CD8-positive, alpha-beta memory T cell (primary cell): Measurements from ENCODE around the gene TMIGD1. TPM values are rescaled to one million over a fixed set of nuclear protein-coding genes. Genes with fewer than 3 reads are reported as not detected.

ENCODE experiments used
- CTCF ChIA-PET: fragments of 350-600 bp; sonication (Branson Sonifier 250); formaldehyde crosslinking; loops from one replicate; lab custom pipeline; 2021; ENCODE audit warnings: antibody characterized with exemption; lab: Charles Lee
- POLR2A ChIA-PET: fragments of 350-600 bp; sonication (Branson Sonifier 250); formaldehyde crosslinking; loops from one replicate; lab custom pipeline; 2021; ENCODE audit warnings: antibody characterized with exemption; lab: Charles Lee
- DNase-seq, 5 donors: peaks; one replicate each; pipeline versions ENCODE4 v3.0.0 to v3.0.0-alpha.2; 2020 to 2022; ENCODE audit warnings: mixed read lengths in 1 of 5
- H3K27ac ChIP-seq: one replicate; pipeline ENCODE4 v1.7.0; 2013; ENCODE audit warnings: low read depth, mild to moderate bottlenecking, low read length, moderate library complexity
- H3K27me3 ChIP-seq: 2 replicates; pipeline ENCODE4 v1.7.0; 2013; ENCODE audit warnings: low read length, mild to moderate bottlenecking; ENCODE audit not compliant: insufficient read depth, poor library complexity, severe bottlenecking
- H3K36me3 ChIP-seq: 2 replicates; pipeline ENCODE4 v1.7.0; 2013; ENCODE audit warnings: mild to moderate bottlenecking, low read length, moderate library complexity; ENCODE audit not compliant: insufficient read depth
- H3K4me1 ChIP-seq: 2 replicates; pipeline ENCODE4 v1.7.0; 2013; ENCODE audit warnings: mild to moderate bottlenecking, low read length, moderate library complexity; ENCODE audit not compliant: insufficient read depth
- H3K4me3 ChIP-seq: 2 replicates; pipeline ENCODE4 v1.7.0; 2013; ENCODE audit warnings: mild to moderate bottlenecking, low read length
- H3K9me3 ChIP-seq: 2 replicates; pipeline ENCODE4 v1.7.0; 2013; ENCODE audit warnings: mild to moderate bottlenecking, low read length
- H3K27ac Mint-ChIP-seq, 8 donors: one replicate each; pipeline ENCODE4 v1.8.0; 2020 to 2021; ENCODE audit warnings: mixed read lengths in 8 of 8, mild to moderate bottlenecking in 6 of 8, inconsistent platforms in 3 of 8, moderate library complexity in 3 of 8
- H3K27me3 Mint-ChIP-seq, 2 donors: one replicate each; pipeline ENCODE4 v1.8.0; 2020 to 2021; ENCODE audit warnings: mixed read lengths in 2 of 2, mild to moderate bottlenecking in 1 of 2, moderate library complexity in 1 of 2
- H3K36me3 Mint-ChIP-seq, 3 donors: one replicate each; pipeline ENCODE4 v1.8.0; 2020 to 2021; ENCODE audit warnings: mixed read lengths in 3 of 3, inconsistent platforms in 1 of 3, mild to moderate bottlenecking in 1 of 3
- H3K4me1 Mint-ChIP-seq, 3 donors: one replicate each; pipeline ENCODE4 v1.8.0; 2020 to 2021; ENCODE audit warnings: mixed read lengths in 3 of 3, inconsistent platforms in 1 of 3, mild to moderate bottlenecking in 1 of 3
- H3K4me3 Mint-ChIP-seq, 7 donors: one replicate each; pipeline ENCODE4 v1.8.0; 2020 to 2021; ENCODE audit warnings: mixed read lengths in 7 of 7, mild to moderate bottlenecking in 6 of 7, moderate library complexity in 4 of 7, inconsistent platforms in 2 of 7
- H3K9me3 Mint-ChIP-seq, 5 donors: one replicate each; pipeline ENCODE4 v1.8.0; 2020 to 2022; ENCODE audit warnings: mixed read lengths in 5 of 5, mild to moderate bottlenecking in 3 of 5, moderate library complexity in 2 of 5, inconsistent platforms in 1 of 5
- polyA plus RNA-seq: library from polyadenylated mRNA; unstranded; fragments of 300-500 nt; fragmentation: Illumina TruSeq; gene quantifications from one replicate; pipeline ENCODE4 v1.2.3, GENCODE V29; 2021
- total RNA-seq, 2 experiments: library from RNA; stranded (reverse); gene quantifications; one replicate each; pipeline ENCODE4 v1.2.3, GENCODE V29; 2021

The TMIGD1 gene
- total and polyA plus RNA-seq, 3 experiments from 2014 or later = not detected

DNA sequence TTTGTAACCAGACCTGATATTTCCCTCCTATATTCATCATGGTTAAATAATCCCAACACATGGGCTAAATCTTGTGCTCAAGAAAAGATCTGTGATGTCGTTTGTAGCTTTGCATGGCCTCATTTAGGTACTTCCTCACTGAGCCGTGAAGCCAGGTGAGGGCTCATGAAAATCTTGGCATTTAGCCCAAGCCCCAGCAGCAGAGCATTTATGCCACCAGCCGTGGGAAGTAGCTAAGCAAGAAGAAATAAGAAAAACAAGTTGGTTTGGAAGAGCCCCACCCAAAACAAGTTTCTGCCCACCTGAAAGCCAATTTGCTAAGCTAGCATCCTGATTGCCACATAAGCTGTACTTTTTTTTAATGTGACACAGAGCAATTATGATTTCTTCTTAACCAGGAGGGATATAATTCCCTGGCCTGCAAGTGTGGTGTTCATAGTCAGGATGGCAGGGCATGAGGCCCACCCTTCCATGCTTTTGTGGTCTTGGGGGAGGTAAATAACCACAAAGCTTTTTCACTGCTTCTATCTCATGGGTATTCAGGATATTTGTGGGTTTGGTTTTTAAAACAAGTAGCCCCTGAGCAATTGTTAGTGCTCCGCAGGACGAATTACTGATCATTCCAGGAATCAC is 10.5 kb downstream of the TMIGD1 start:
- Mint-ChIP-seq H3K4me3 (peak overlapping the region; percentile 48 to 80 (median 67)), H3K9me3 (no peaks in the 10 kb centered on the region), H3K4me1 (peaks cover 29 to 57% (median 56%) of the 10 kb centered on the region in 3 donors), H3K36me3 (no peaks in the 10 kb centered on the region), H3K27ac (peak overlapping the region; percentile 44 to 93 (median 92)), H3K27me3 (no peaks in the 10 kb centered on the region)
- Histone ChIP-seq H3K4me1 (peaks cover 25% of the 10 kb centered on the region), H3K36me3 (no peaks in the 10 kb centered on the region), H3K27ac (peak overlapping the region; percentile 15), H3K9me3 (no peaks in the 10 kb centered on the region), H3K4me3 (peak overlapping the region; percentile 5), H3K27me3 (no peaks in the 10 kb centered on the region)
- DNase-seq = peak; percentile 28 to 83 (median 74)
- CTCF ChIA-PET = interaction anchor here (0.8 to 3.0 kb wide), 14 partner anchors 8 to 230 kb away, joined by 3 to 36 read pairs (median 4); partner anchors contain the start of genes BLMH and TMIGD1
- POLR2A ChIA-PET = interaction anchor here (0.5 to 2.6 kb wide), 6 partner anchors 9 to 997 kb away, joined by 3 to 15 read pairs (median 4); partner anchors contain the start of gene BLMH

DNA sequence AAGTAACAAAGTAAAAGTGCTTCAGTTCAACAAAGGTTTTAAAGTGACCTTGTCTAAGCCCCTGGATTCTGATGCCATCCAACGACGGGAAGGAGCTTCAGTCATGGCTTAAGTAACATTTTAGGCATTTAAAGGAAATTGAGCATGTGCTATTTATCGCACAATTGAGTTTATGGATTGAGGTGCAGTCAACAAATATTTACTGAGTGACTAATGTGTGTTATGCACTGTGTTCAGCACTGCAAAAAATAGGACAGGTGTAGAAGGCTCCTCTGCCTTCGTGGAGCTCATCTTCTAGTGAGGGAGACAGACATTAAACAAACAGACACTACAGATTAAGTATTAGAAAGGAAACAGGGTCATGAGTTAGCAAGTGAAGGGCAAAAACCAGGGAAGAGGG is 12.5 kb downstream of the TMIGD1 start:
- Histone ChIP-seq H3K36me3 (no peaks in the 10 kb centered on the region), H3K4me3 (no peak overlapping the region), H3K9me3 (no peaks in the 10 kb centered on the region), H3K4me1 (peaks cover 25% of the 10 kb centered on the region), H3K27me3 (no peaks in the 10 kb centered on the region), H3K27ac (no peak overlapping the region)
- peak overlapping the region in 1 of 8 donors; percentile 32 for H3K27ac Mint-ChIP-seq
- POLR2A ChIA-PET = no interaction called here
- DNase-seq = no peak
- no peaks in the 10 kb centered on the region for H3K9me3 Mint-ChIP-seq
- H3K4me1 Mint-ChIP-seq = peaks cover 29 to 55% (median 45%) of the 10 kb centered on the region in 3 donors
- CTCF ChIA-PET = interaction anchor here (0.7 to 3.0 kb wide), 2 partner anchors 14 to 401 kb away, joined by 3 to 36 read pairs; partner anchors contain the start of gene TMIGD1
- H3K27me3 Mint-ChIP-seq = no peaks in the 10 kb centered on the region
- no peaks in the 10 kb centered on the region for H3K36me3 Mint-ChIP-seq
- no peak overlapping the region for H3K4me3 Mint-ChIP-seq

DNA sequence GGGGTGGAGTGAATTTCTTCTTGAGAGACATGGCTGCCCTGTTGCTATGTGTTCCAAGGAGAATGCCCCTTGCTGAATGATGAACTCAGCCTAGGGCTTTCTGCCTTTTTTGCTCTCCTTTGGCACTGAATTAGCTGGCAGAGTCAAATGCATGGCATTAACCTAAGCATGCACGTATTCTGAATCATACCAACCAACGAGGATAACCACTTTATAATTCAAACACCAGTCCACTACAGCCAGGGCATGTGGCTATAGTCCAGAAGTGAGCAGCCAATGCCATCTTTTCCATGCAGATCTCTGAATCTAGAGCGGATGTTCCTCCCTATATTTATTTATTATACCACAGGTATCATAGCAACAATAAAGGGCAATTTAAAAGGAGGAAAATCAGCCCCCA is 15.7 kb downstream of the TMIGD1 start:
- H3K4me3 Mint-ChIP-seq = no peak overlapping the region
- POLR2A ChIA-PET = no interaction called here
- no peak overlapping the region for H3K4me3 ChIP-seq
- H3K9me3 Mint-ChIP-seq = no peaks in the 10 kb centered on the region
- H3K4me1 ChIP-seq = peaks cover 6% of the 10 kb centered on the region
- H3K36me3 ChIP-seq = no peaks in the 10 kb centered on the region
- H3K36me3 Mint-ChIP-seq = no peaks in the 10 kb centered on the region
- H3K27ac Mint-ChIP-seq = no peak overlapping the region
- CTCF ChIA-PET = interaction anchor here (1.2 to 3.2 kb wide), 2 partner anchors 19 to 25 kb away, joined by 3 to 13 read pairs; no protein-coding TSS in a partner anchor
- peaks cover 6 to 37% (median 18%) of the 10 kb centered on the region in 3 donors for H3K4me1 Mint-ChIP-seq
- H3K27ac ChIP-seq = no peak overlapping the region
- H3K27me3 ChIP-seq = no peaks in the 10 kb centered on the region
- DNase-seq = no peak
- no peaks in the 10 kb centered on the region for H3K27me3 Mint-ChIP-seq
- no peaks in the 10 kb centered on the region for H3K9me3 ChIP-seq

DNA sequence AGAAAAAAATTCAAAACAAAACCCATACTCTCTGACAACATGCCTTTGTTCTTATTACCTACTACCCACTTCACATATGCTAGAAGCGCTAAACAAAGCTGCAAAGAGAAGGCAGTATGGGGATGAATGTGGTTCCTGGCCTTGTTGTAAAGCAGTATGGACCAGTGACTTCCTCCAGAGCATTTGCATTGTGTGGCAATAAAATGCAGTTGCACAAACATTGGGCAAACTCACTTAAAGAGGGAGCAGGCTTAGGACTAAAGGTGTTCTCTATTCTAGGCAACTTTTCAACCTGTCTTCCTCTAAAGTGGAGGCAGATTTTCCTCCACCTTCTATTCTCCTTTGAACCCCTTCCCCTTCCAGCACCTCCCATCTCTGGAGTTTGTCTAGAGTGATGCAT is 17.1 kb downstream of the TMIGD1 start:
- ChIA-PET CTCF (interaction anchor here (1.6 kb wide), 1 partner anchor 10 kb away, joined by 3 read pairs; no protein-coding TSS in a partner anchor), POLR2A (interaction anchor here (0.7 kb wide), 1 partner anchor 739 kb away, joined by 6 read pairs; no protein-coding TSS in a partner anchor)
- H3K27me3 Mint-ChIP-seq = no peaks in the 10 kb centered on the region

DNA sequence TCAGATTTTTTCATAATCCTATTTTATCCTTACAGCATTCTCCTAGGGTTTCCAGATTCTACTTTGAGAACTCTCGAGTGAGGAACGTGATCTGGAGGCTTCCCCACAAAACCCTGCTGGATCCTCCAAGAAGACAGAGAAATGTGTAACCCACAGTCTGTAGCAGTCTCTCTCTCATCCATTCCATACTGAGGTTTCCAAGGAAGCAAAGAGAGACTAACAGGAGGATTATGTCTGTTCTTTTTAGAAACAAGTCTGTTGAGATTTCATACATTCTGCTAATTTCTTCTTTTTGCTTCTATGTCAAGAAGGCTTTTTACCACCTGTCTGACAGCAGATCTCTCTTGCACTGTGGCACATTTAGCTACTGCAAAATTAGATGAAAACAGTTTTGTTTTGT is 18.8 kb downstream of the TMIGD1 start:
- Histone ChIP-seq H3K4me1 (no peaks in the 10 kb centered on the region), H3K9me3 (no peaks in the 10 kb centered on the region), H3K27ac (no peak overlapping the region), H3K27me3 (no peaks in the 10 kb centered on the region), H3K36me3 (no peaks in the 10 kb centered on the region), H3K4me3 (no peak overlapping the region)
- no peak for DNase-seq
- Mint-ChIP-seq H3K27ac (peak overlapping the region in 1 of 8 donors; percentile 2), H3K9me3 (no peaks in the 10 kb centered on the region), H3K36me3 (no peaks in the 10 kb centered on the region), H3K4me1 (peaks cover 2 to 22% (median 4%) of the 10 kb centered on the region in 3 donors), H3K27me3 (no peaks in the 10 kb centered on the region), H3K4me3 (no peak overlapping the region)
- ChIA-PET POLR2A (no interaction called here), CTCF (interaction anchor here (1.4 to 1.6 kb wide), 2 partner anchors 12 to 15 kb away, joined by 3 to 4 read pairs; no protein-coding TSS in a partner anchor)

More for the DNA sequence above, 17.1 kb downstream of the TMIGD1 start:
- Histone ChIP-seq H3K4me1 (no peaks in the 10 kb centered on the region), H3K4me3 (no peak overlapping the region), H3K36me3 (no peaks in the 10 kb centered on the region), H3K27me3 (no peaks in the 10 kb centered on the region), H3K27ac (no peak overlapping the region), H3K9me3 (no peaks in the 10 kb centered on the region)
- Mint-ChIP-seq H3K4me1 (peaks cover 2 to 26% (median 11%) of the 10 kb centered on the region in 3 donors), H3K9me3 (no peaks in the 10 kb centered on the region), H3K36me3 (no peaks in the 10 kb centered on the region), H3K4me3 (no peak overlapping the region), H3K27ac (no peak overlapping the region)
- no peak for DNase-seq

DNA sequence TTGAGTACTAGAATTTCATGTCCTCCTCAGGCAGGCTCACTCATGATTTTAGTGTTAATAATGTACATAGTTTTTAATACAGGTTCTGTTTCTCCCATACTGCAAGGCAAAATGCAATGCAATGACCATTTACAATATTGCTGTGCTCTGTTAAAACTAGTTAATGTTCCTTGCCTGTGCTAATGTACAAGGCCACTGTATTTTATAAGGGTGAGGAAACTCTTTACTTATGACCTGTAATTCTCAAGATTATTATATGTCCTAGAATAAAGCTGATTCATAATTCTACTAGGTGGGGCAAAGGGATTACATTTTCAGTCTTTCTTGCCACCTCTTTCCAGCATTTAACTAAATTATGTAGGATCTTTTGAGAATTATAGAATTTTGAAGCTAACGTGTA is 19.4 kb downstream of the TMIGD1 start:
- no peaks in the 10 kb centered on the region for H3K27me3 ChIP-seq
- H3K4me1 ChIP-seq = no peaks in the 10 kb centered on the region
- H3K27ac ChIP-seq = no peak overlapping the region
- Mint-ChIP-seq H3K9me3 (no peaks in the 10 kb centered on the region), H3K27me3 (no peaks in the 10 kb centered on the region), H3K36me3 (no peaks in the 10 kb centered on the region), H3K27ac (no peak overlapping the region), H3K4me1 (peaks cover 2 to 18% (median 4%) of the 10 kb centered on the region in 3 donors), H3K4me3 (no peak overlapping the region)
- no peak for DNase-seq
- CTCF ChIA-PET = no interaction called here
- H3K4me3 ChIP-seq = no peak overlapping the region
- H3K36me3 ChIP-seq = no peaks in the 10 kb centered on the region
- POLR2A ChIA-PET = no interaction called here
- no peaks in the 10 kb centered on the region for H3K9me3 ChIP-seq

DNA sequence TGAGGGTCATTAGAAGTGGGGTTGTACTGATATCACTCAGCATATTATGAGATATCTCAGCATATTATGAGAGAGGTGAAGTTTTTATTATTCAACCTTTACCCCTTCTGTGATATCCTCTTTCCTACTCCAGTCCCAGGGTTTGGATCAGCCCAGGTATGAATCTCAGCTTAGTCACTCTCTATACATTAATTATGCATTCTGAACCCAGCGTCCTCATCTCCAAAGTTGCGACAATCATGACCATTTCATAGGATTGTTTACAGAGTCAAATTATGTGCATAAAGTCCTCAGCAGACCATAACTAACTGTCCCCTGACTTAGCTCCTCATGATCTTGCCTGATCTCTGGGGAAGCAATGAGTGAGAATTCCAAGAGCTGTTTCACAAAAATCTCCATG is 21.6 kb downstream of the TMIGD1 start:
- DNase-seq = no peak
- Histone ChIP-seq H3K36me3 (no peaks in the 10 kb centered on the region), H3K27me3 (no peaks in the 10 kb centered on the region), H3K4me3 (no peak overlapping the region), H3K4me1 (no peaks in the 10 kb centered on the region), H3K27ac (no peak overlapping the region), H3K9me3 (no peaks in the 10 kb centered on the region)
- Mint-ChIP-seq H3K9me3 (no peaks in the 10 kb centered on the region), H3K4me3 (no peak overlapping the region), H3K27ac (no peak overlapping the region), H3K36me3 (no peaks in the 10 kb centered on the region), H3K27me3 (no peaks in the 10 kb centered on the region), H3K4me1 (peaks cover 2 to 16% (median 4%) of the 10 kb centered on the region in 3 donors)
- ChIA-PET POLR2A (no interaction called here), CTCF (interaction anchor here (1.3 kb wide), 1 partner anchor 11 kb away, joined by 4 read pairs; no protein-coding TSS in a partner anchor)

DNA sequence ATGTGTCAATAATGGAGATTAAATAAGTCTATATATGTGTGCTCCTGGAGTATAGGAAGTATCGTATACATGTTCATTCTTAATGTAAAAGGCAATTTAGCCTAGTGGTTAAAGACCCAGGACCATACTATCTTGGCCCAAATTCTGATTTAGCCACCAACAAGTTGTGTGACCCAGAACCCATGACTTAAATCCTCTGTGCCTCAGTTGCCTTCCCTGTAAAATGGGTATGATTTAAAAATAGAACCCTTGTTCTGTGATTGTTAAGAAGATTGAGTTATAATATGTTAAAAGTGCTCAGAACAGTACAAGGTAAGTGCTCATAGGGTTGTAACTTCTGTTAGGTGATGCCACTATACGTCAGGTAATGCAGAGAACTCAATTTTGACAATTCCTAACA is 23.3 kb downstream of the TMIGD1 start:
- Histone ChIP-seq H3K27me3 (no peaks in the 10 kb centered on the region), H3K4me1 (no peaks in the 10 kb centered on the region), H3K4me3 (no peak overlapping the region), H3K36me3 (no peaks in the 10 kb centered on the region), H3K9me3 (no peaks in the 10 kb centered on the region), H3K27ac (no peak overlapping the region)
- DNase-seq = no peak
- no peaks in the 10 kb centered on the region for H3K36me3 Mint-ChIP-seq
- H3K9me3 Mint-ChIP-seq = no peaks in the 10 kb centered on the region
- POLR2A ChIA-PET = no interaction called here
- no peak overlapping the region for H3K27ac Mint-ChIP-seq
- peaks cover 0 to 3% of the 10 kb centered on the region in 2 donors for H3K27me3 Mint-ChIP-seq
- H3K4me1 Mint-ChIP-seq = peaks cover 2 to 5% (median 4%) of the 10 kb centered on the region in 3 donors
- H3K4me3 Mint-ChIP-seq = no peak overlapping the region
- CTCF ChIA-PET = no interaction called here
